Epithelial cell of proximal tubule (primary cell): ENCODE data around the gene FCMR. TPM values are rescaled to one million over a fixed set of nuclear protein-coding genes. Genes with fewer than 3 reads are reported as not detected.

Source experiments
- DNase-seq: peaks from one replicate; pipeline ENCODE4 v3.0.0-alpha.2; 2011; ENCODE audit warnings: low read depth
- H3K4me3 ChIP-seq: 2 replicates; pipeline ENCODE4 v1.5.1; 2011; ENCODE audit warnings: low read depth, mild to moderate bottlenecking, low read length
- CTCF ChIP-seq: conservative IDR thresholded peaks from 2 replicates; pipeline ENCODE4 v1.5.1; 2012; ENCODE audit warnings: low read depth, mild to moderate bottlenecking, low read length
- total RNA-seq: library from RNA; depleted of rRNA; stranded (reverse); fragments of >200 nt; gene quantifications from 2 replicates; pipeline ENCODE4 v1.2.3, GENCODE V29; 2015

Gene FCMR
- total RNA-seq, 1 donor from 2014 or later: not detected

GRCh38 chr1:206955476-206956451 is 34.0 kb upstream of the FCMR start:
- no peak for DNase-seq
- TF ChIP-seq CTCF: no peak
- H3K4me3 ChIP-seq: no peak overlapping the region

DNA sequence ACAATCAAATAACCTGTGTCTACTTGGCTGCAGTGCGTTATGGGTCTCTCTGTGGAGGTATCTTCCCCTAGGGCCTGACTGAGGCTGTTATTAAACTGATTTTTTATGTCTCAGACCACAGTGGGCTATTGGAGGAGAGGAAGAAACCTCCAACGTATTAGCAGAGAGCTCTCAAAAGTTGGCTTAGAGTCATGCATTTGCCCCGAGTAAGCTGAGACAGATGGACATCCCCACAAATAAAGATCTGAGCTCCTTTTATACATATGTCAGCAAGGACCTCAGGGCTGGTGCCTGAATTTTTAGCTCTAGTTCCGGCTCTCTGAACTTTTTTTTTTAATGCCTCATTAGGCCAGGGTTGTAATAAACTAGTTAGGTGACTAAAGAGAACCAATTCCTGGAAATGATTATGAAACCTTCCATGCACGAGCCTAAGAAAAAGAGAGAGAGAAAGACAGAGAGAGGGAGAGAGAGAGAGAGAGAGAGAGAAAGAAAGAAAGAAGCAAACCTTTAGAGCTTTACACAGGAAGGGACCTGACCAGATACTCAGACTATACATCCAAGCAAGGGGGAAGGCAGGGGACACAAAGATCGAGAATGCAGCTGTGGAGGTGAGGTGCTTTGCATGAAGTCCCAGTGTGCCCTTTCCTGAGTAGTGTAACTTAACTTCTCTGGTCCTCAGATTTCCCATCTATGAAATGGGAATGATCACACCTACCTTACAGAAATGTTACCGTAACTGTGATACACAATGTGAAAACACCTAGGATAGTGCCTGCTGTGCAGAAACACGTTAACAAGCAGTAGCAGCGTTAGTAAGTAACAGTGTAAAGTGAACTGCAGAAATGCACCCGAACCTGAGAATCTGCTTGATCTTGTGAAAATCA is 33.0 kb upstream of the FCMR start:
- no peak for DNase-seq
- no peak overlapping the region for H3K4me3 ChIP-seq
- no peak for TF ChIP-seq CTCF

DNA sequence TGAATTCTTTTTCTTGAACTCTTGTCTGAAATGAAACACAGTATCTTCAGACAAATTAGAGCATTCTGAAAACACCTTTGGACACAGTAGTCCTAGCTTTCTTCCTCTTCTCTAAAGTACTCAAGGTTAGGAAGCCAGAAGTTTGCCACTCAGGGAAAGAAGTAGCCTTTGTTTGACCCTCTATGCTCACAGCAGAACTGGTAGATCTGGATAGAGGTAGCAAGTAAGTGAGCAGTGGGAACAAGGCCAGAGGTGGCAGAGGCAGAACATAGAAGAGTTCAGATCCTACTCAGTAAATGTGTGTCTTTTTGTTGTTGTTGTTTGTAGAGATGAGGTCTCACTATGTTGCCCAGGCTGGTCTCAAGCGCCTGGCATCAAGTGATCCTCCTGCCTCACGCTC is 31.9 kb upstream of the FCMR start:
- DNase-seq: no peak
- no peak for TF ChIP-seq CTCF
- no peak overlapping the region for H3K4me3 ChIP-seq

DNA sequence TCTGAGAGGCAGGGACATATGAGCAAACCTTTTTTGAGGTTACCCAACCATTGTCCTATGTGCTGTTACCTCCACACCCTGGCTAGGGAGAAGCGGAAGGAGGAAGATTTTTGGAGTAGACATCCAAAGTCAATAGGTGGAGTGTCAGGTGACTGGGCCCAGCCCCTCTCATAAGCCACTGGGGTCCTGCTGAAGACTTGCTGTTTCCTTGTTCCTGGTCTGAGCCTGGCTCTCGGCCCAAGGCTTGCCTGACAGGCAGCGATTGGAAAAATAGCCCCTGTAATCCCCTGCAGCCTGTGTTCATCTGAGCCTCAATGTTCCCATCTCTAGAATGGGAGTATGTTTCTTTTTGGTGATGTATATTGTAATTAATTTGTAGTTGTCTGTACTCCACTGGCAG is 31.4 kb upstream of the FCMR start:
- H3K4me3 ChIP-seq: no peak overlapping the region
- DNase-seq: no peak

DNA sequence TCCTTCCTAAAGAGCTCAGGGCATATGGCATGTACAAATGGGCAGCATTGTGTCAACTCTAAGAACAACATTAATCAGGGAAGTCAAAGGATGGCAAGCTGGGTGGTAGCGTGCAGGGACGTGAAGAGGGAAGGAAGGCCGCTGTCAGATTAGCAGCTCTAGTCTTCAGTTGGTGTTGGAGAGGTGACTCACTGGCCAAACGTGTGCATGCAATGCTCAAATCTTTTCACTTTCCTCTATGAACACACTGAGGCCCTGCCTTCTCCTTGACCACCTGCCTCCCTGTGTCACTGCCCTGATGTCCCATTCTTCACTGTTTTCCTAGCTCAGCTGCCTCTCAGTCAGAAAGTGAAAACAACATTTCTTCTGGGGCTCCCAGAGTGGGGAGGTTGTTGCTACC is 30.4 kb upstream of the FCMR start:
- peak overlapping the region; percentile 1 for H3K4me3 ChIP-seq
- TF ChIP-seq CTCF: no peak
- no peak for DNase-seq

More for the DNA sequence above, 31.4 kb upstream of the FCMR start:
- TF ChIP-seq CTCF: no peak

GRCh38 chr1:206951318-206952100 is 29.8 kb upstream of the FCMR start:
- DNase-seq: no peak
- peak; percentile 26 for TF ChIP-seq CTCF
- H3K4me3 ChIP-seq: peak overlapping the region; percentile 1
